ENCODE measurements around the gene MRPL46. TPM values are rescaled to one million over a fixed set of nuclear protein-coding genes. Genes with fewer than 3 reads are reported as not detected.
"Not testable (repeated sequence)": the region's sequence is repeated elsewhere in the genome, so short reads cannot be mapped to it uniquely, and the experiment has no call there.

Gene MRPL46
- total and polyA plus RNA-seq, 7 experiments from 2014 or later, result 9.2 to 74.3 (median 29.5) TPM

DNA sequence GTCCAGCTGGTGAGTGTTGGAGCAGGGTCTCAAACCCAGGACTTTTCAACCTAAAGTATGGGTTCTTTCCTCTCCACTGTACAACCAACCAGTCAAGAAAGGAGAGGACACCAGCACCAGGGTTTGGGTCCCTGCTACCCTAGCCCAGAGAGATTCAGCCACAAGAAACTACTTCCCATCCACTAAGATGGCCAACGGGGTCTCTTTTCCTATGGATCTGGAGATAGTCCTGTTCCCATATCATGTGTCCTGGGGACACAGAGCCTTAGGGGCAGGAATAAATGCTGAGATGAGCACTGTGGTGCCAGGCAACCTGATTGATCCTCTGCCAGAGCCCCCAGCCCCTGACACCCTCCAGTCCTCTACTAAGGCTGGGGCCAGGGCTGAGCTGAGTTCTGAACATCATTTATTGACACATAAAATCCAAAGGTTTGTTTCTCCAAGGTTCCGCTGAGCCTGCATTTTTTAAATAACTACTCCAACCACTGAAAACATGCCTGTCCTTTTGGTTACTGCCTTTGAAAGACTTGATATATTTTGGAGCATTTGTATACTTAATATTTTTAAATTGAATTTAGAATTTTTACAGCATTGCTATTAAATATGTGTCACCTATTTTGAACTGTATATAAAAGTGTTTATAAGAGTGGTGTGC is 26.0 kb downstream of the MRPL46 start:
- Histone ChIP-seq H3K27ac (ENCODE audit: low read depth, low read length) (no peak overlapping the region), H3K36me3 (ENCODE audit: control insufficient read depth in 2 of 3, insufficient read depth in 3 of 3, low read length in 3 of 3) (no peaks in the 10 kb centered on the region), H3K4me1 (ENCODE audit: control insufficient read depth in 2 of 2, insufficient read depth in 2 of 2, low read length in 2 of 2) (no peaks in the 10 kb centered on the region), H3K9me3 (ENCODE audit: control insufficient read depth in 2 of 3, low read length in 3 of 3) (no peaks in the 10 kb centered on the region), H3K27me3 (ENCODE audit: control insufficient read depth in 2 of 2, insufficient read depth in 2 of 2, low read length in 2 of 2) (peaks cover 0 to 3% of the 10 kb centered on the region in 2 donors), H3K4me3 (ENCODE audit: low read length) (no peak overlapping the region)
- Mint-ChIP-seq H3K4me1 (no peaks in the 10 kb centered on the region), H3K27me3 (peaks cover 26 to 55% (median 49%) of the 10 kb centered on the region in 5 donors), H3K36me3 (peaks cover 0 to 21% (median 14%) of the 10 kb centered on the region in 5 donors), H3K4me3 (no peak overlapping the region), H3K9me3 (peaks cover 3 to 22% (median 11%) of the 10 kb centered on the region in 11 donors), H3K27ac (no peak overlapping the region)
- DNase-seq (no peak), ATAC-seq (no peak)
- CTCF ChIA-PET, result no interaction called here
- POLR2A ChIA-PET, result no interaction called here
- intact Hi-C loops (cut with micrococcal nuclease), result no loop called here

DNA sequence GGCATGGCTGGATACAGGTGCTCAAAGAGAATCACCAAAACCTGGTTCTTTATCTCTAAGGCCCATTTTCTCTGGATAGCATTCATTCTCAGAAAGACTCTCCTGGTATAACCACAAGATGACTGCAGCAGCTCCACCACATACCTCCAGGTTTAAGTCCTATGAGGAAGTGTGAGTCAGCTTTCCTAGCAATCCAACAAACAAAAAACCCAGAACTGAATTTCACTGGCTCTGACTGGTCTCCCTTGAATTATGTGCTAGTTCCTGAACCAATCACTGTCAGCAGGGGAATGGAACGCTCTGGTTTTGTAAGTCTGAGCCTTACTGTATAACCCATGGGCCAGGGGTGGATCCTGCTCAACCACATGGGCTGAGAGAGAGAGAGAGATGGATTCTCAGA is 27.2 kb downstream of the MRPL46 start:
- ChIA-PET POLR2A (no interaction called here), CTCF (no interaction called here)
- ATAC-seq, result no peak

DNA sequence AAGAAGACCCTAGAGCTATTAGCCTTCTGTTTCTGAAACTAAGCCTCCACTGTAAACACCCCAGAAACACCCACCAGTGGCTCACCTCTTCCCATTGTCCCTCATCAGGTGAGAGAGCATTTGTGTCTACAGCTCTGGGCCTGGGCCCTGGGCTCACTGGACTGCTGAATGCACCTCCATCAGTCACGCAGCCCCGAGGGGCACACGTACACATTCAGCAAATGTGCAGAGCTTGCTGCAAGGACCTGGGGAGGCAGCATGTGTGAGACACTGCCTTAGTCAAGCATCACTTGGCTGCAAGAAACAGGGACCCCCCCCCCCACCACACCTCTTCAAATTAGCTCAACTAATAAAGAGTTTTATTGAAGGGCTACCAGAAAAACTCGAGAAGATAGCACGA is 29.0 kb downstream of the MRPL46 start:
- Histone ChIP-seq H3K36me3 (ENCODE audit: control insufficient read depth in 2 of 3, insufficient read depth in 3 of 3, low read length in 3 of 3) (no peaks in the 10 kb centered on the region), H3K27ac (ENCODE audit: low read depth, low read length) (no peak overlapping the region), H3K4me1 (ENCODE audit: control insufficient read depth in 2 of 2, insufficient read depth in 2 of 2, low read length in 2 of 2) (no peaks in the 10 kb centered on the region), H3K27me3 (ENCODE audit: control insufficient read depth in 2 of 2, insufficient read depth in 2 of 2, low read length in 2 of 2) (peaks cover 0 to 3% of the 10 kb centered on the region in 2 donors), H3K4me3 (ENCODE audit: low read length) (no peak overlapping the region), H3K9me3 (ENCODE audit: control insufficient read depth in 2 of 3, low read length in 3 of 3) (no peaks in the 10 kb centered on the region)
- ATAC-seq, result no peak
- CTCF ChIA-PET, result interaction anchor here (0.6 kb wide), 1 partner anchor 12 kb away, joined by 3 read pairs; no protein-coding TSS in a partner anchor
- no peaks in the 10 kb centered on the region for H3K4me1 Mint-ChIP-seq
- POLR2A ChIA-PET, result no interaction called here
- H3K36me3 Mint-ChIP-seq, result peaks cover 0 to 7% (median 5%) of the 10 kb centered on the region in 5 donors
- H3K27ac Mint-ChIP-seq, result no peak overlapping the region
- H3K4me3 Mint-ChIP-seq, result no peak overlapping the region
- H3K27me3 Mint-ChIP-seq, result peaks cover 22 to 44% (median 36%) of the 10 kb centered on the region in 5 donors
- intact Hi-C loops (cut with micrococcal nuclease), result no loop called here
- H3K9me3 Mint-ChIP-seq, result peaks cover 0 to 6% (median 3%) of the 10 kb centered on the region in 11 donors
- DNase-seq, result no peak

More for the DNA sequence above, 27.2 kb downstream of the MRPL46 start:
- peaks cover 32 to 54% (median 50%) of the 10 kb centered on the region in 5 donors for H3K27me3 Mint-ChIP-seq
- Histone ChIP-seq H3K4me1 (ENCODE audit: control insufficient read depth in 2 of 2, insufficient read depth in 2 of 2, low read length in 2 of 2) (no peaks in the 10 kb centered on the region), H3K4me3 (ENCODE audit: low read length) (no peak overlapping the region), H3K9me3 (ENCODE audit: control insufficient read depth in 2 of 3, low read length in 3 of 3) (no peaks in the 10 kb centered on the region), H3K36me3 (ENCODE audit: control insufficient read depth in 2 of 3, insufficient read depth in 3 of 3, low read length in 3 of 3) (no peaks in the 10 kb centered on the region), H3K27ac (ENCODE audit: low read depth, low read length) (no peak overlapping the region), H3K27me3 (ENCODE audit: control insufficient read depth in 2 of 2, insufficient read depth in 2 of 2, low read length in 2 of 2) (peaks cover 0 to 3% of the 10 kb centered on the region in 2 donors)
- H3K4me3 Mint-ChIP-seq, result no peak overlapping the region
- peaks cover 3 to 22% (median 11%) of the 10 kb centered on the region in 11 donors for H3K9me3 Mint-ChIP-seq
- peaks cover 0 to 21% (median 14%) of the 10 kb centered on the region in 5 donors for H3K36me3 Mint-ChIP-seq
- no peak for DNase-seq
- no peak overlapping the region for H3K27ac Mint-ChIP-seq
- intact Hi-C loops (cut with micrococcal nuclease), result no loop called here
- no peaks in the 10 kb centered on the region for H3K4me1 Mint-ChIP-seq

DNA sequence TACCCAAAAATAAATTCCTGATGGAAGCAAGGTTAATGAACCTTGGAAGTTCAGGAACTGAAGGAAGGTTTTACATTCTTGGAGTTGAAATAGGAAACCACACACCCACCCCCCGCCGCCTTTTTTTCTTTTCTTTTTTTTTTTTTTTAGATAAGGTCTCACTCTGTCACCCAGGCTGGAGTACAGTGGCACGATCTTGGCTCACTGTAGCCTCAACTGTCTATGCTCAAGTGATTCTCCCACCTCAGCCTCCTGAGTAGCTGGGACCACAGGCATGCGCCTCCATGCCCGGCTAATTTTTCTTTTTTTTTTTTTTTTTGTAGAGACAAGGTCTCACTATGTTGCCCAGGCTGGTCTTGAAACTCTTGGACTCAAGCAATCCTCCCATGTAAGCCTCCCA is 33.1 kb downstream of the MRPL46 start:
- H3K4me1 ChIP-seq (ENCODE audit: control insufficient read depth in 2 of 2, insufficient read depth in 2 of 2, low read length in 2 of 2); H3K4me3 Mint-ChIP-seq; H3K36me3 Mint-ChIP-seq; DNase-seq; H3K9me3 Mint-ChIP-seq; intact Hi-C loops (cut with micrococcal nuclease); H3K4me1 Mint-ChIP-seq; H3K36me3 ChIP-seq (ENCODE audit: control insufficient read depth in 2 of 3, insufficient read depth in 3 of 3, low read length in 3 of 3); H3K9me3 ChIP-seq (ENCODE audit: control insufficient read depth in 2 of 3, low read length in 3 of 3); H3K27me3 ChIP-seq (ENCODE audit: control insufficient read depth in 2 of 2, insufficient read depth in 2 of 2, low read length in 2 of 2); CTCF ChIA-PET; H3K27ac ChIP-seq (ENCODE audit: low read depth, low read length); H3K27ac Mint-ChIP-seq; ATAC-seq; H3K4me3 ChIP-seq (ENCODE audit: low read length); POLR2A ChIA-PET: not testable (repeated sequence)
- peaks cover 13 to 35% (median 28%) of the 10 kb centered on the region in 5 donors for H3K27me3 Mint-ChIP-seq

DNA sequence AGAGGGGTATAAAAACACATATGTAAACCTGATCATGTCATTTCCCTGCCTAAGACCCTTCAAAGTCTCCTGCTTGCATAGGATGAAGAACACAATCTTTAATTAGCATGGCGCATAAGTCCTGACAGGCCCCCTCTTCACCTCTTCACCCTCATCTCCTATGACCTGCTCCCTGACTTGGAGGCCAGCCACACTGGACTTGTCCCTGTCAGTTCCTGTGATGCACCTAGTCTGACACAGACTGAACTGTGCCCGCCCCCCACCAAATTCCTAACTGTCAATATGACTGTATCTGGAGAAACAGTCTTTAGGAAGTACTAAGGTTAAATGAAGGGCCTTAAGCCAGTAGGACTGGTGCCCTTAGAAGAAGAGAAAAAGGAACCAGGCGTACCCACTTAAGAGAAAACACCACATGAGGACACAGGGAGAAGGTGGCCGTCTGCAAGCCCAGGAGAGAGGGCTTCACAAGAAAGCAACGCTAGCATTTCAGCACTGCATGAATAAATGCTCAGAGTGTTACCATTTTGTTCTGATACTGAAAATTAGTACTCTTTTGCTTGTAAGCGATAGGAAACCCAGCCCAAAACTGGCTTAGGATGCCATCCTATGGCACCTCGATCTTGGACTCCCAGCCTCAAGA is 34.0 kb downstream of the MRPL46 start:
- H3K4me1 ChIP-seq (ENCODE audit: control insufficient read depth in 2 of 2, insufficient read depth in 2 of 2, low read length in 2 of 2), result no peaks in the 10 kb centered on the region
- DNase-seq (no peak), ATAC-seq (no peak)
- H3K27ac ChIP-seq (ENCODE audit: low read depth, low read length), result no peak overlapping the region
- H3K9me3 Mint-ChIP-seq, result no peaks in the 10 kb centered on the region
- no peaks in the 10 kb centered on the region for H3K36me3 Mint-ChIP-seq
- H3K27me3 Mint-ChIP-seq, result peaks cover 16 to 38% (median 26%) of the 10 kb centered on the region in 5 donors
- POLR2A ChIA-PET, result no interaction called here
- no peak overlapping the region for H3K27ac Mint-ChIP-seq
- no peaks in the 10 kb centered on the region for H3K36me3 ChIP-seq (ENCODE audit: control insufficient read depth in 2 of 3, insufficient read depth in 3 of 3, low read length in 3 of 3)
- intact Hi-C loops (cut with micrococcal nuclease), result no loop called here
- H3K9me3 ChIP-seq (ENCODE audit: control insufficient read depth in 2 of 3, low read length in 3 of 3), result no peaks in the 10 kb centered on the region
- no peak overlapping the region for H3K4me3 ChIP-seq (ENCODE audit: low read length)
- no peak overlapping the region for H3K4me3 Mint-ChIP-seq
- no peaks in the 10 kb centered on the region for H3K27me3 ChIP-seq (ENCODE audit: control insufficient read depth in 2 of 2, insufficient read depth in 2 of 2, low read length in 2 of 2)
- H3K4me1 Mint-ChIP-seq, result peaks cover 0 to 2% (median 0%) of the 10 kb centered on the region in 7 donors
- CTCF ChIA-PET, result no interaction called here

DNA sequence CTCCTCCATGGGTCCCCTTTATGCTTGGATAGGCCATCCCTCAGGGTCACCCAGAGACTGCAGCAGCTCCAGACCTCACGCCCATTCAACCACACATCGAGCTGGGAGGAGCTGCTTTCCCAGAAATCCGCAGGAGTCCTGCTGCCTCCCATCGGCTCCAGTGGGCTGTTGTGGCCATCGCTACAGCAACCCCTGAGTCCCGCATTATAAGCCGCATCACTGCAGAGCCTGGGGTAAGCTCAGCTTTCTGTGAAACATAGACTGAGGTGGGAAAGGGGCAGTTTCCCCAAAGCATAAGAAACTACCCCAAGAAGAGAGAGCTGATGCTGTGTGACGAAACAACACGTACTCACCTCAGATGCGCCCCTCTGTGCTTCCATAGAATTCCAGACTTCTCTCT is 35.7 kb downstream of the MRPL46 start:
- H3K4me1 Mint-ChIP-seq, result peaks cover 0 to 2% (median 0%) of the 10 kb centered on the region in 7 donors
- no peak overlapping the region for H3K4me3 ChIP-seq (ENCODE audit: low read length)
- H3K27me3 ChIP-seq (ENCODE audit: control insufficient read depth in 2 of 2, insufficient read depth in 2 of 2, low read length in 2 of 2), result no peaks in the 10 kb centered on the region
- H3K9me3 ChIP-seq (ENCODE audit: control insufficient read depth in 2 of 3, low read length in 3 of 3), result no peaks in the 10 kb centered on the region
- H3K4me1 ChIP-seq (ENCODE audit: control insufficient read depth in 2 of 2, insufficient read depth in 2 of 2, low read length in 2 of 2), result no peaks in the 10 kb centered on the region
- no peak overlapping the region for H3K4me3 Mint-ChIP-seq
- intact Hi-C loops (cut with micrococcal nuclease), result no loop called here
- no peaks in the 10 kb centered on the region for H3K9me3 Mint-ChIP-seq
- ChIA-PET CTCF (no interaction called here), POLR2A (no interaction called here)
- H3K36me3 Mint-ChIP-seq, result no peaks in the 10 kb centered on the region
- no peak overlapping the region for H3K27ac Mint-ChIP-seq
- ATAC-seq (no peak), DNase-seq (no peak)
- H3K36me3 ChIP-seq (ENCODE audit: control insufficient read depth in 2 of 3, insufficient read depth in 3 of 3, low read length in 3 of 3), result no peaks in the 10 kb centered on the region
- no peak overlapping the region for H3K27ac ChIP-seq (ENCODE audit: low read depth, low read length)
- peaks cover 10 to 30% (median 17%) of the 10 kb centered on the region in 5 donors for H3K27me3 Mint-ChIP-seq

DNA sequence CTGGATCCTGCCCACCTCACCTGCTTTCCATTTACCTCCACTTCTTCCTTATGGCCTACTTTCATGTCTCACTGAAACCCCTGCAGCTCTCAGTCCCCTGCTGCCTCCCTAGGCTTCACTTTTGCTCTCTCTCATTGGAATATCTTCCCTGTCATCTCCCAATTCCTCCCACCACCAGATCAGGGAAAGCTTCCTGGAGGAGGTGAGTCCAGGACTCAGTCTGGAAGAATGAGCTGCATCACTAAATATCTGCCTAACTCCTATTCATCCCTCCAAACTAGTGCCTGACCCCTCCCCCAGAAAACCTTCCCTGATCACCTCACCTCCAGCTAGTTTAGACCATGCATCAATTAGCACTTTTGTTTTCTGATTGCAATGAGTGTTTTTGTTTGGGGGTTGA is 37.1 kb downstream of the MRPL46 start:
- ATAC-seq, result no peak
- no peaks in the 10 kb centered on the region for H3K4me1 ChIP-seq (ENCODE audit: control insufficient read depth in 2 of 2, insufficient read depth in 2 of 2, low read length in 2 of 2)
- Mint-ChIP-seq H3K4me1 (peaks cover 0 to 2% (median 0%) of the 10 kb centered on the region in 7 donors), H3K4me3 (no peak overlapping the region), H3K9me3 (no peaks in the 10 kb centered on the region), H3K27ac (peak overlapping the region in 1 of 9 donors; percentile 33), H3K36me3 (no peaks in the 10 kb centered on the region), H3K27me3 (peaks cover 6 to 22% (median 16%) of the 10 kb centered on the region in 5 donors)
- no peaks in the 10 kb centered on the region for H3K27me3 ChIP-seq (ENCODE audit: control insufficient read depth in 2 of 2, insufficient read depth in 2 of 2, low read length in 2 of 2)
- intact Hi-C loops (cut with micrococcal nuclease), result no loop called here
- CTCF ChIA-PET, result no interaction called here
- no peak overlapping the region for H3K27ac ChIP-seq (ENCODE audit: low read depth, low read length)
- no peaks in the 10 kb centered on the region for H3K9me3 ChIP-seq (ENCODE audit: control insufficient read depth in 2 of 3, low read length in 3 of 3)
- H3K4me3 ChIP-seq (ENCODE audit: low read length), result no peak overlapping the region
- POLR2A ChIA-PET, result no interaction called here
- no peaks in the 10 kb centered on the region for H3K36me3 ChIP-seq (ENCODE audit: control insufficient read depth in 2 of 3, insufficient read depth in 3 of 3, low read length in 3 of 3)
- no peak for DNase-seq
